Stimulated activated CD4-positive, alpha-beta T cell treated with anti-CD3 and anti-CD28 coated beads, Interleukin-1b, Interleukin-23, amount 100 ng/mL, for 1 hour (primary cell): Measurements from ENCODE around the gene COL23A1.

ENCODE experiments used
- DNase-seq, 2 donors: peaks; one replicate each; pipeline ENCODE4 v3.0.0-alpha.2; 2020; ENCODE audit warnings: low read depth in 2 of 2

Gene COL23A1

GRCh38 chr5:178531786-178532185 lies 58.4 kb downstream of the COL23A1 start:
- DNase-seq: no peak

DNA sequence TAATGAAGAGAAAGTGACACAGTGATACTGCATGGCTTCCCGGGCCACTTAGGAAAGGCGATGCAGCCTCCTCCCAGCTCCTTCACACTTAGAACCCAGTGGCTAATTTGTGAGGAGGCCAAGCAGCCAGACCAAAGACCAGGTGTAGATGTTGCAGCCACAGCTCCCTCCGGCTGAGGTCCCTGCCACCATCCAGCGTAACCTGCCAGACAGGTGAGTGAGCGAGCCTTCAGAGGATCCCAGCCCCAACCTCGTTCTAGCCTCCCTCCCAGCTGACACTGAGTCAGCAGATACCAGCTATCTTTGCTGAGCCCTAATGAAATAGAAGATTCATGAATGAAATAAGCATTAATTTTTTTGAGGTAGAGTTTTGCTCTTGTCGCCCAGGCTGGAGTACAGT lies 59.7 kb downstream of the COL23A1 start:
- DNase-seq: no peak

DNA sequence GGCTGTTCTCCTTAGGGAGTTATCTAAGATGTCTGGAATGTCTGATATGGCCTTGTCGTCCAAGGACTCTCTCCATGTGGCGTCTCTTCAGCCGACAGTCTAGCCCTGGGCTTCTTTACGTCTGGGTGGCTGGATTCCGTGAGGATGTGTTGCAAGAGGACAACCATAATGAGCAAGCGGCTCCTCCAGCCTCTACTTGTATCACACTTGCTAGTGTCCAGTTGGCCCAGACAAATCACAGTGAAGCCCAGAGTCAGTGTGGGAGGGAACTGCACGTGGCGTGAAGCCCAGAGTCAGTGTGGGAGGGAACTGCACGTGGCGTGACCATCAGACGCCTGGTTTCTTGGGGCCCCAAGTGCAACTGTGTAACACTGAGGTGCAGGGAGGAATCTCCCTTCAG lies 61.1 kb downstream of the COL23A1 start:
- no peak for DNase-seq

DNA sequence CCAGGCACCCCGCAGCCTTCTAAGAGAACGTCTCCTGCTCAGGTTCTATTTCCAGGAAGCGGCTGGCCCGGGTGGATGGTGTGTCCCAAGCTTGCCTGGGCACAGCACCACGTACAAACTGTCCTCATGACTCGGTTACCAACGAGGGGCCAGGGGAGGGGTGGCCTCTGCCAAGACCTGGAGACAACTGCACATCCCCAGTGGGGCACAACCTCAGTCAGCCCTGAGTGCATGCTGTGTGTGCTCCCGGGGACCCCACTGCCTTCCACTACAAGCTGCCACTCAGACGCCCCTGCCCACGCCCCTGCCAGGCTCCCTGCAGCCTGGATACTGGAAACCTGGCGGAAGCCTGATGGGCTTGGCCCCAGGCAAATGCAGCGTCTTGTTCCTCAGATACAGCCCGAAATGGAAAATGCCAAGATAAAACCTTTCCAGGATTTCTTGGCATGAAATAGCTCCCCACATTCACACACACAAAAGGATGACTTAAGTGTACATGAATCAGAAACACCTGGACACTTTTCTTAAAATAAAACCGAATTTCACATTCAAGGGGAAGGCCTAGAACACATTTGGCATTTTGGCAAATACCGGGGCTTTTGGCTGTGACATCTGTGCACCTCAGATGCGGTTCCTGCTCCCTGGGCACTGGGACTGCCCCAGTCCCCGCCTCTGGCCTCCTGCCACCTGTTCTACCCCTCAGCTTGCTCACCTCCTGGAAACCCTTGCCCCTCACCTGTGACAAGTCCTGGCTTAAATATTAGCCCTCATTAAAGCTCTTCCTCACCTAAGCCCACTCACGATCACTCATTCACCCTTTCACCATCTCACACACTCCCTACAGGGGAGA lies 62.5 kb downstream of the COL23A1 start:
- no peak for DNase-seq

DNA sequence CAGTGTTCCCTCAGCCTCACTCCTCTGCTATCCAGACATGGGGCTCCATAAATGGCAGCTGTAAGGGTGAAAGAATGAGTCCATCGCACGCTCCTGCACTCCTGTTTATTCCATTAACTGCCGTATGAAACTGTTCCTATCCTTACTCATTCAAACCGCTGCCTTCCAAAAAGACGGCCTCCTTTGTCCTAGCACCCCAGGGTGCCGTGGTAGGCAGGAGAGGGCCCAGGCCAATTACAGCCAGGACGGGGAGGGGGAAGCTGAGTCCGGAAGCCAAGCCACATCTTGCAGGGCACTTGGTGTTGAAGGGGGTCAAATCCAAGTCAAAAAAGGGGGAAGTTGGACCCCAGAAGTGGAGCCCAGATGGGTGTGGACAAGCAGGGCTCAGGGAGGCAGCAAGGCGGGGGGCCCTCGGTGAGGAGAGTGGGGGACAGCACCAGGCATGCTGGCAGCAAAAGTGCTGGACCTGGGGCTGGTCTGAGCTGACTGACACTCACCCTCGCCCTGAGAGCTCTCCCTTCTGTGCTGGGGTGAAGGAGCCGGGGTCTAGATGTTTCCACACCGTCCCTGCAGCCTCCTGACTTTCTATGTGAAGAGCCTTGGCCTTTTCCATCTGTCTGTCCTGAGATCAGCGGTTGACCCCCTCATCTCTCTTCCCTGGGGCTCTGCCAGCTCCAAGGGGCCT lies 63.3 kb downstream of the COL23A1 start:
- DNase-seq: no peak

DNA sequence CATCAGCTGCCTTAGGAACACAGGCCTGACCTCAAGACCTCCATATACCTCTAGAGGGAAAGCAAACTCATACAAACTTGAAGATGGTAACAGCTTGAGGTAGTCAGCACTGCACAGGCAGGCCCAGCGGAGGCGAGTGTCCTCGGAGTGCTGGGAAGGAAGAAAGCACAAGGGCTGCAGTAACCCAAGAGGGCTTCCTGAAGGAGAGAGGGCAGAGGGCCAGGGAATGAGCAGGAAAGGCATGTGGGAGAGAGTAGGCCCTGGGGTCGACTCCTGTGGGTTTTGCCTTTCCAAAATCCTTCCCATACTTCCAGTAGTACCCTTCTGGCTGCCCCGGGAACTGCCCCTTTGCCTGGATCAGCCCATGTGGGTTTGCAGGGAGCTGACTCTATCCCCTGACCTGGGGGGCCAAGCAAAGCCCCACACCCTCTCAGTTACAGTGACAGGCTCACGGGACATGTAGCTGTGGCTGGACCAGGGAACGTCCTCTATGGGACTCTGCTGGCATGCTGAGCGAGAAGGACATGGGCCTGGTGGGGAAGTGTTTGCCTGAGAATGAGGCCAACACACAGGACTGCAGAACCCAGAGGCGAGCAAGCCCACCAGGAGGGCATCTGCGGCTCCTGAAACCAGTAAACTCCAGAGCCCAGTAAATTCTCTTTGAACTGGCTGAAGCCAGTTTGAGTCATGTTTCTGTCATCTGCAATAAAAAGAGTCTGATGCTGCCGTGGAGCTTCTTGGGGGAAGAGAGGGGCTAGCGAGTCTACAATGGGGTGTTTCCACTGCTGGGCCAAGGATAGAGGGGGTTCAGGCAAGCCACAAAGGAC lies 64.1 kb downstream of the COL23A1 start:
- no peak for DNase-seq

DNA sequence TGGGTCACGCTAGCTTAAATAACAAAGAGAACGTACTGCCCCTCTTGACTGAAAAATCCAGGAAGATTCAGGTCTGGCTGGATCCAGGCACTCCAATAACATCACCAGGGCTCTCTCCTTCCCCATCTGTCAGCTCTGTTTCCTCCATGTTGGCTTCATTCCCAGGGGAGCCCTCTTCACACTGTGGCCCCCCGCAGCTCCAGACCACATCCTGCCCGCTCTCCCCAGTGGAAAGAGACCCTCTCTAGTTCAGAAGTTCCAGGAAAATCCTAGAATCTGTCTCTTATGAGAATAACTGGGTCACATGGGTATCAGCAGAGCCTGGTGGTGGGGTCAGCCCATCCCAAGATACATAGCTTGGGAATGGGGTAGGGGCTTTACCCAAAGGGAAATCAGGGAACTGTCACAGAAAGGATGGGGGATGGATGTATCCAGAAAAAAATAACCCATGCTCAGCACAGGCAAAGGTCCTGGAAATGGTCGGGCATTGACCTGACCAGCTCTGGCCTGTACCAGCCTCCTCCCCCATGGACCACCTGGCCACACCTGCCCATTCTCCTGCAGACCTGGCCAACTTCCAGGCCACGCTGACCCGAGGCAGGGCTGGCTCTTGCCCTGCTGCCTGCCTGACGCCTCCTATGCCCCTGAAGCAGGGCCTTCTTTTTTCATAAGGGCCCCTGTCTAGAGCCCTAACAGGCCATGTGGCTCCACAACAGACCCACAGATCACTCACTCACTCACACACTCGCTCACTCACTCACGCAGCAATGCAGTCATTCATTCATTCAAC lies 65.9 kb downstream of the COL23A1 start:
- DNase-seq: no peak

DNA sequence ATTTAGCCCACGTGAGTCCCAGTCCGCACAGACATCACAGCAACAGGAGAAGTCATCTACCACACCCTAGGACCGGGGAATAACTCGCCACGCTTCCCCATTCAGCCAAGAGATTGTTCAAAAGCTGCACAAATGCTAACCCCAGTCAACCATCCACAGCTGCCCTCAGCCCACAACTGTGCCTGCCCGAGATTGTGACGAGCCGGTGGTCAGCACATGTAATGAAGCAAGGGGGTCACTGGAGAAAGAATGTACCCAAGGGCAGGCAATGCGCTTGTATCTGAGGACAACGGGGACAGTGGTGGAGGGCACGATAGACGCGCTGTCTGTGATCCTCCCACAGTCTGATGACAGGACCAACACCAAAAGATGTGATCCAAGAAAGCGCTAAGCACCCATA lies 67.8 kb downstream of the COL23A1 start:
- no peak for DNase-seq

- DNase-seq: no peak
Measured at GRCh38 chr5:178520851-178521250, 69.3 kb downstream of the COL23A1 start.

GRCh38 chr5:178519804-178520203 lies 70.4 kb downstream of the COL23A1 start:
- DNase-seq: no peak

DNA sequence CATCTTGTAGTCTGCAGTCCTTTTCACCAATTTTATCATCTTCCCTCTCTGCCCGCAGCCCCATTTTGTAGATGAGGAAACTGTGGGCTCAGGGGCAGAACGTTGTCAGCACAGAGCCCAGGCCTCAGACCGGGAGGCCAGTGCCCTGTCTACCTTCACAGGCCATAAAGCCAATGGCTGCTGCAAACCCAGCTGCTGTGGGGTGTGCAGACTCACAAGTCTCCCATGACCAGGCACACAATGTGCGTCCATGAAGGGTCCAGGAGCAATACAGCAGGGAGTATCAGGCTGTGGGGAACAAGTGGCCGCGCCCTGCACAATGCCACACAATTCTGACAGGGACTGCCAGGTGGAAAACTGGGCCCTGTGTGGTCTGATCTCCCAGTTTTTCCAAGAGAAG lies 71.0 kb downstream of the COL23A1 start:
- no peak for DNase-seq

- no peak for DNase-seq
Measured at GRCh38 chr5:178516504-178517235, 73.5 kb downstream of the COL23A1 start.

GRCh38 chr5:178515776-178516503 lies 74.3 kb downstream of the COL23A1 start:
- DNase-seq: no peak

DNA sequence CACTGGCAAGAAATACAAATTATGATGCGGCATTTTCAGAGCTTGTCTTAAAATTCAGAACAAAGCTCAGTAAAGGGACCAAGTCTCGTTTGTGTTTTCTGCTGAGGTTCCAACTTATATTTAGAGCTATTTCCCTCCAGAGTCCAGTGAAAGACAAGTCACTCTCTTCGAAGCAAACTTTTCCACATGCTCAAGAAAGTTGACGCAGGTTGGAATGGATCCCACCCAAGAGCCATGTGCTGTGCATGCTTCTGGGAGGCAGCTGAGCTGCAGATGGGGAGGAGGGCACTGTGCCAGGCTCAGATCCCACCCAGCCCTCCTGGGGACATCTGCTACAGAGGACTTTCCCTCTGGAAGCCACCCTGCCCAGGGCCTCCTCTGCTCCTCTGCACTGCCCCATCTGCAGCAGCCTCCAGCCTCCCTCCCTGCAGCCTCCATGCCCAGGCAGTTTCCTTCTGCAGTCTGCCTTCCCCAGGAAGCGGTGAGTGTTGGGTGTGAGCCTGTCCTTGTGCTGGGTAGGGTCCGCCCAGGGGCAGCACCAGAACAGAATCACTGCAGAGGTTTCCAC lies 75.3 kb downstream of the COL23A1 start:
- no peak for DNase-seq

- DNase-seq: no peak
Measured at GRCh38 chr5:178511172-178511571, 79.0 kb downstream of the COL23A1 start.

DNA sequence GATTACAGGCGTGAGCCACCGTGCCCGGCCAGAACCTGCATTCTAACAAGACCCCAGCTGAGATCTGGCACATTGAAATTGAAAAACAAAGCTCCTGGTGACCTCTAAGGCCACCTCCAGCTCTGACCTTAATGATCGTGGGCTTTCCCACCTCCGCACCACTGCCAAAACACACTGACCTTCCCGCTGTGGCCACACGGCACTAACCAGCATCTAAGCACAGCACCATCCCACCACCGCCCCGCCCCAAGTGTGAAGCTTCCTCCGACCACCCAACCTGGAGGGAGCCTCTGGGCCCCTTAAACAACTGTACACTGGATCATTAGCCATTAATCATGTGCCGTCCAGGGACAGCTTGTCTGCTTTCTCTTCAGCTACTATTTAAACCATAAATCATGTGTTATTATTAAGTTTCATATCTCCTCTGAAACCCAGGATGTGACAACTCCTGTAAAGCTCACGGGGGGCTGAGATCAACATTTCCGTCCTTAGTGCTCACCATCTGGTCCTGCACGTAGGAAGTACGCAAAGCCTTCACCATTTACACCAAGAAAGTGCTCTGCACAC lies 80.6 kb downstream of the COL23A1 start:
- DNase-seq: no peak

GRCh38 chr5:178507151-178507932 lies 82.9 kb downstream of the COL23A1 start:
- no peak for DNase-seq

GRCh38 chr5:178505639-178506407 lies 84.4 kb downstream of the COL23A1 start:
- no peak for DNase-seq
